DND-41 (cell line): ENCODE results near the gene CNOT2.

Experiments used
- CTCF ChIP-seq: IDR thresholded peaks from 2 replicates; pipeline ENCODE4 v1.5.1; 2012; ENCODE audit warnings: borderline replicate concordance, low read length, moderate library complexity, mild to moderate bottlenecking; ENCODE audit not compliant: poor library complexity, severe bottlenecking; ENCODE audit errors: extremely low read depth
- EZH2 ChIP-seq: IDR thresholded peaks from 3 replicates; pipeline ENCODE4 v1.6.1; 2012; ENCODE audit warnings: borderline replicate concordance, low read depth, mild to moderate bottlenecking, moderate library complexity, low read length, inconsistent platforms; ENCODE audit not compliant: severe bottlenecking

GRCh38 chr12:70389678-70390077 is 146.4 kb downstream of the CNOT2 start:
- no peak for TF ChIP-seq EZH2
- no peak for TF ChIP-seq CTCF
